NT2/D1 (cell line): ENCODE results near the gene CACNA1C.

Experiments
- SUZ12 ChIP-seq: IDR thresholded peaks from 2 replicates; pipeline ENCODE4 v1.6.1; 2011; ENCODE audit not compliant: insufficient read length, insufficient read depth; ENCODE audit errors: extremely low read depth
- YY1 ChIP-seq: IDR thresholded peaks from 2 replicates; pipeline ENCODE4 v1.6.1; 2011; ENCODE audit not compliant: insufficient read length, insufficient read depth
- ZNF274 ChIP-seq: IDR thresholded peaks from 2 replicates; pipeline ENCODE4 v1.6.1; 2011; ENCODE audit warnings: mild to moderate bottlenecking, low read depth, low read length

DNA sequence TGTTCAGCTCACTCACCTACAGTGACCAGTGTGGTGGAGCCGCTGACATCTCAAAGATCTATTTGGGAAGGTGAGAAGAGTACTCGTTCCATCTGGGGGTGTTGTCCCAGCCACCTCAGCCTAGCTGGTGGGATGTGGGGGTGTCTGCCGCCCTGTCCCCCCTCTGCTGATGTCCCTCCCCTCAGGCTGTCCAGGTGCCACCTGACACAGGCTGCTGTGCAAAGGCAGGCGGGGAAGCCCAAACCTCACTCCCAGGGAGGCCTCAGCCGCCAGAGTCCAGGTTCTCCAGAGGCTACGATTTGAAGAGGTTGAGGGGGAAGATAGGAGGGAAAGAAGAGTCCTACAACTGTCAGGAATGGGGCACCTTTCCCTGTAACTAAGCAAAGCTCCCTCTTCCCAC lies 690.7 kb downstream of the CACNA1C start:
- no peak for TF ChIP-seq SUZ12
- no peak for TF ChIP-seq YY1
- TF ChIP-seq ZNF274 = no peak
